Spleen (tissue), 7 donors: ENCODE data around the gene KCNG1.
A peak's percentile ranks its signal among the peaks of the same experiment; 100 is the strongest.

Experiments
- CTCF ChIP-seq, 11 experiments: fragments of 200-600 bp in 7 of 11; fragments of 450-650 bp in 4 of 11; sonication (generic) in 4 of 11; IDR thresholded peaks in 8 of 11; conservative IDR thresholded peaks in 3 of 11; 1 replicate in 7 of 11; 2 replicates in 4 of 11; pipeline versions ENCODE4 v1.4.0 to v1.8.0; 2016 to 2021; ENCODE audit warnings: antibody characterized with exemption in 11 of 11, inconsistent platforms in 4 of 11, mild to moderate bottlenecking in 1 of 11
- POLR2A ChIP-seq, 3 donors: fragments of 450-650 bp; IDR thresholded peaks; one replicate each; pipeline ENCODE4 v1.5.1; 2017; ENCODE audit warnings: antibody characterized with exemption in 3 of 3, mild to moderate bottlenecking in 1 of 3
- POLR2AphosphoS5 ChIP-seq, 3 donors: sonication (generic); formaldehyde crosslinking; IDR thresholded peaks; one replicate each; pipeline ENCODE4 v1.5.1; 2017; ENCODE audit warnings: antibody characterized with exemption in 3 of 3
- donor health status: DM: no; HTN: no; CAD: no; lungs with moderate emphysema.
- donor health status: DM: no; HTN: no; CAD: no.
- donor health status: DM: no; HTN: no; CAD: no.

- TF ChIP-seq POLR2AphosphoS5 (IDR thresholded peaks at IDR 0.05) (no peak), CTCF (IDR thresholded peaks at IDR 0.05 in 8 of 11, conservative IDR thresholded peaks at IDR 0.05 in 3 of 11) (peak; percentile 75 to 95 (median 90)), POLR2A (IDR thresholded peaks at IDR 0.05) (no peak)
Measured at GRCh38 chr20:50987493-50988210, 35.3 kb downstream of the KCNG1 start.
